Activated CD4-positive, alpha-beta T cell treated with anti-CD3 and anti-CD28 coated beads, Interleukin-2, Interleukin-4, amounts not matched to agents 100 ng/mL and 50 ng/mL, durations not matched to agents 16 hours and 8 hours (primary cell): Measurements from ENCODE around the gene PDIA5.

Experiments
- DNase-seq: peaks from one replicate; pipeline ENCODE4 v3.0.0-alpha.2; 2020; ENCODE audit warnings: low spot score

PDIA5 gene

GRCh38 chr3:123169492-123169929, 102.7 kb downstream of the PDIA5 start:
- DNase-seq, result no peak

DNA sequence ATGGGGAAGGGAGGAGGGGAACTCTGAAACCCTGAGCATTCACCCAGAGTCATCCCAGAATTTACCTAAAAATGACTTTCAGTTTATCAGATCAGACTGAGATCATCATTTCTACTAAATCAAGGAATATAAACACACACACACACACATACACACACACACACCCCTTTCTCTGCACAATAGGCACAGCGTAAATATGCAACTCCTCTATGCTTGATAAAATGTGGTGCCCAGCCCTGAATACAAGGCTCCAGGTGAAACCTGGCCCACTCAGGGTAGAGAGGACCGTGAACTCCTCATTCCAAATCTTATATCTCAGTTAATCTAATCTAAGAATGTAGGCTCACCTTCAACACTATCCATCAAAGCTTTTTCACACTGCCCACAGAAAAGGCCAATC, 103.1 kb downstream of the PDIA5 start:
- no peak for DNase-seq

- DNase-seq, result no peak
These were observed 114.0 kb downstream of the PDIA5 start for GRCh38 chr3:123180791-123181190.

DNA sequence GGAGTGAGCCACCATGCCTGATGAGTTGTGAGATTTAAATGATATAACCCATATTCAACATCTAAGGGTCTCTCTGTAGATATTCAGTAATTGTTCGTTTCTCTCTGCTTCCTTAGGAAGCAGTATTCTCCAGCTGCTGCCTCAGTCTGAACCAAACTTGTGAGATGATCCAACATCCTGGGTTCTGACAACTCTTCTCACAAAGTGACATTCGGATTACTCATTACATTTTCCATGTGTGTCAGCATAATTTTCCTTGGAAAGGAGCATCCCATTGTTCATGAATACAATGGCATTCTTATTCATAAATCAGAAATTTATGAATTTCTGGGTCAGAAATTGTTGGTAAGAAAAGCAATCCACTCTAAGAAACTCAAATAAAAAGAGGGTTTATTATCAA, 119.9 kb downstream of the PDIA5 start:
- DNase-seq, result no peak

- DNase-seq, result no peak
These were observed 121.2 kb downstream of the PDIA5 start for GRCh38 chr3:123188058-123188457.

GRCh38 chr3:123193448-123194101, 126.8 kb downstream of the PDIA5 start:
- no peak for DNase-seq

DNA sequence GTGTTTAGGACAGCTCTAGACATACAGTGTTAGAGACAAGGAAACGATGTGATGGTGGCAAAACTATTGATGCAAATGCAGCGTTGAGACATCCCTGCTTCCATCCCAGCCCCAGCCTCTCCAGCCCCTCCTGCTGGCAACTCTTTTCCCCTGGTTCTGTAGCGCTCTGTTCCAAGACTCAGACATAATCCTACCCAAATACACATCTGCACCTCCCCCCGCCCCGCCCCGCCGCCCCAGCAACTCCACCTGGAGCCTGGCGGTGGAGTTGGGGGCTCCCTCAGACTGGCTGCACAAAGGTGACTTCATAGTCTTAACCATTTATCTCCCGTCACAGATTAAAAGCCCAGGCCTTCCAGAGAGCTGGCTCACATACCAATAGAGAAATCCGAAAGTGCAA, 127.7 kb downstream of the PDIA5 start:
- DNase-seq, result no peak

GRCh38 chr3:123198372-123198771, 131.5 kb downstream of the PDIA5 start:
- DNase-seq, result no peak

DNA sequence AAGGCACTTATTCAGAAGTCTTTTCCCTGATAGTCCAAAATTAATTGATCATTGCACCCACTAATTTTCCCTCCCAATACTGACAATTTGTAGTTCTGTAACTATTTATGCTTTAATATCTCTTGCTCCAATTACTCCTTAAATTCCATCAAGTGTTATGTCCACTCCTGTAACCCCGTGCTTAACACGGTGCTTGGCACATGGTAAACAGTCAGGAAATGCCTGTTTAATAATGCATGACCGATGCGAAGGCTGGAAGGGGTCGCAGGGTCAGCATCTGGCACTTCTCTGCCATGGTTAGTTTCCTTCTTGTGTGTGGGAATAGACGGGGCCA, 134.4 kb downstream of the PDIA5 start:
- DNase-seq, result no peak

- peak; percentile 97 for DNase-seq
These were observed 135.0 kb downstream of the PDIA5 start, which contains the start of gene SEC22A for GRCh38 chr3:123201557-123202427. Gene SEC22A (plus strand): TSS chr3:123201943. CDS start chr3:123209218, 7,275 bp downstream.

GRCh38 chr3:123202451-123202850, 135.6 kb downstream of the PDIA5 start:
- DNase-seq, result no peak
